HCT116 (cell line): ENCODE data around the gene REN.

Experiments used
- CTCF ChIP-seq, 3 experiments: fragments of 200-600 bp in 1 of 3; sonication (generic) in 1 of 3; IDR thresholded peaks in 2 of 3; conservative IDR thresholded peaks in 1 of 3; 2 replicates each; pipeline ENCODE4 v1.5.1; 2012 to 2017; ENCODE audit warnings: low read depth in 2 of 3, low read length in 2 of 3, antibody characterized with exemption in 1 of 3, borderline replicate concordance in 1 of 3, control low read depth in 1 of 3, mild to moderate bottlenecking in 1 of 3, mixed read lengths in 1 of 3, mixed run types in 1 of 3, moderate library complexity in 1 of 3; ENCODE audit not compliant: insufficient read depth in 1 of 3
- EZH2 ChIP-seq: fragments of 200-600 bp; sonication (generic); IDR thresholded peaks from 2 replicates; pipeline ENCODE4 v1.6.1; 2017; ENCODE audit warnings: antibody characterized with exemption, mixed run types
- EZH2phosphoT487 ChIP-seq: fragments of 200-600 bp; IDR thresholded peaks from 2 replicates; pipeline ENCODE4 v1.6.1; 2018; ENCODE audit warnings: antibody characterized with exemption, borderline replicate concordance
- FOSL1 ChIP-seq: IDR thresholded peaks from 2 replicates; pipeline ENCODE4 v1.6.1; 2012; ENCODE audit warnings: low read depth
- JUND ChIP-seq: IDR thresholded peaks from 2 replicates; pipeline ENCODE4 v1.6.1; 2012
- MAX ChIP-seq: IDR thresholded peaks from 2 replicates; pipeline ENCODE4 v1.6.1; 2012
- POLR2A ChIP-seq: IDR thresholded peaks from 2 replicates; pipeline ENCODE4 v1.7.0; 2011; ENCODE audit warnings: borderline replicate concordance; ENCODE audit not compliant: insufficient read depth, insufficient read length; ENCODE audit errors: extremely low read depth
- POLR2AphosphoS5 ChIP-seq: IDR thresholded peaks from 2 replicates; pipeline ENCODE4 v1.6.1; 2011; ENCODE audit warnings: mild to moderate bottlenecking, low read depth, low read length, moderate library complexity
- REST ChIP-seq: IDR thresholded peaks from 2 replicates; pipeline ENCODE4 v1.6.1; 2012; ENCODE audit warnings: low read depth
- SP1 ChIP-seq: IDR thresholded peaks from 2 replicates; pipeline ENCODE4 v1.6.1; 2012; ENCODE audit warnings: low read depth
- TF ChIP-seq, protein P1 (sequence below): IDR thresholded peaks from 2 replicates; pipeline ENCODE4 v1.6.1; 2011; ENCODE audit warnings: mild to moderate bottlenecking, low read length, moderate library complexity; ENCODE audit not compliant: insufficient replicate concordance; ENCODE audit errors: extremely low read depth

DNA sequence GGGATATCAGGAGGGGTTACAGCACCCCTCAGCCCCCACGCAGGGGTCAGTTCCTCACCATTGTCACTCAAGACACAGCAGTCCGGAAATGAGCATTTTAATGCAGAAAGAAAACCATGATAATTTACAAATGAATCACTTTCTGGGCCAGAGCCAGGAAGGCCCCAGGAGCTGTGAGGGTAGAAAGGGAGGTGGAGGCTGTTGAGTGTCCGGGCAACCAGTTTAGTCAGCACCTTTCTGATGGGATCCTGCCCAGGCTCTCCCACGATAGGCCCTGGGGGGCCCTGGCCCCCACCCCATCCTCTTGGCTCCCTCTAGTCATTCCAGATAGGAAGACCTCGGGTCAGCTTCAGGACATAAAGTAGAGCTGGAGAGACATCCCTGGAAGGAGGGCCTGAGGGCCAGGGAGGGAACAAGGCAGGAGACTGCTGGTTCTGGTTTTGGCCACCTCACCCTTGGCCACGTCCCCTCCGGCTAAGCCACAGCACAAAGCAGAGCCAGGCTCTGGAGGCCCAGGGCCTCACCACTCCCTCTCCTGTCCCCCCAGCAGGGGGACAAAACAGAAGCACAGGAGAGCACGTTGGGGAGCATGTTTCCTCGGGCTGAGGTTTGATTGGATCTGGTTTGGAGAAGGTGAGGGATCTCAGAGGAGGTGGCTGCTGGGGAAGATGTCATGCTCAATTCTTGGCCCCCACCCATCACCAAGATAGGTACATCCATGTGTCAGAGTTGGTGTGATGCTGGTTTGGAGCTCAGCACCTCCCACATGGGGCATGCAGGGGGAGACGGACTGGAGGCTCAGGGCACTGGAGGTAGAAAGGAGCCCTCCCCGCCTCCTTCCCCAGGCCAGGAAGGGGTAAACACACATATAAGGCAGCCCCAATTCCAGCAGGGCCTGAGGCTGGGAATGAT is 34.9 kb downstream of the REN start:
- TF ChIP-seq POLR2A (no peak), EZH2phosphoT487 (no peak), FOSL1 (peak; percentile 78), POLR2AphosphoS5 (peak; percentile 37), EZH2 (no peak), SP1 (no peak), CTCF (IDR thresholded peaks at IDR 0.05 in 2 of 3, conservative IDR thresholded peaks at IDR 0.05 in 1 of 3; ENCODE audit: borderline replicate concordance in 1 of 3, insufficient read depth in 1 of 3, low read depth in 2 of 3, low read length in 2 of 3) (peak in 2 of 3 experiments; percentile 20 to 24; a peak in 1 of 6 replicates), JUND (peak; percentile 64; the same call in 1 of the 2 replicates), MAX (no peak), REST (no peak)
- TF ChIP-seq, protein P1, sequence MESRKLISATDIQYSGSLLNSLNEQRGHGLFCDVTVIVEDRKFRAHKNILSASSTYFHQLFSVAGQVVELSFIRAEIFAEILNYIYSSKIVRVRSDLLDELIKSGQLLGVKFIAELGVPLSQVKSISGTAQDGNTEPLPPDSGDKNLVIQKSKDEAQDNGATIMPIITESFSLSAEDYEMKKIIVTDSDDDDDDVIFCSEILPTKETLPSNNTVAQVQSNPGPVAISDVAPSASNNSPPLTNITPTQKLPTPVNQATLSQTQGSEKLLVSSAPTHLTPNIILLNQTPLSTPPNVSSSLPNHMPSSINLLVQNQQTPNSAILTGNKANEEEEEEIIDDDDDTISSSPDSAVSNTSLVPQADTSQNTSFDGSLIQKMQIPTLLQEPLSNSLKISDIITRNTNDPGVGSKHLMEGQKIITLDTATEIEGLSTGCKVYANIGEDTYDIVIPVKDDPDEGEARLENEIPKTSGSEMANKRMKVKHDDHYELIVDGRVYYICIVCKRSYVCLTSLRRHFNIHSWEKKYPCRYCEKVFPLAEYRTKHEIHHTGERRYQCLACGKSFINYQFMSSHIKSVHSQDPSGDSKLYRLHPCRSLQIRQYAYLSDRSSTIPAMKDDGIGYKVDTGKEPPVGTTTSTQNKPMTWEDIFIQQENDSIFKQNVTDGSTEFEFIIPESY = no peak
